ENCODE results near the gene HTR2B.
"Not testable (repeated sequence)": the region's sequence is repeated elsewhere in the genome, so short reads cannot be mapped to it uniquely, and the experiment has no call there.

DNA sequence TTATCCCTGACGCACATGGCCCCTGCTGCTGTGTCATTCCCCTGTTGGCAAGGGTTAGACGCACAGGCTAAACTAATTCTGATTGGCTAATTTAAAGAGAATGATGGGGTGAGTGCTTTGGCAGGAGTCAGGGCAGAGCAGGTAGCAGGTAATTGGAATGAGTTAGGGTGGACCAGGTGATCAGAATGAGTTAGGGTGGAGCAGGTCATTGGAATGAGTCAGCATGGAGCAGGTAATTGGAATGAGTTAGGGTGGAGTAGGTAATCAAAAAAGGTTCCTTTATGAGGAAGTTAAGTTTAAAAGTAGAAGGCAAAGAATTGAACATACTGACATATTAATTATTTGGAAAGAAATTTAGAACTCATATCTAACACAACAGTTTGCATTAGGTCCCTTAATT is 24.5 kb downstream of the HTR2B start:
- TF ChIP-seq, protein P1, sequence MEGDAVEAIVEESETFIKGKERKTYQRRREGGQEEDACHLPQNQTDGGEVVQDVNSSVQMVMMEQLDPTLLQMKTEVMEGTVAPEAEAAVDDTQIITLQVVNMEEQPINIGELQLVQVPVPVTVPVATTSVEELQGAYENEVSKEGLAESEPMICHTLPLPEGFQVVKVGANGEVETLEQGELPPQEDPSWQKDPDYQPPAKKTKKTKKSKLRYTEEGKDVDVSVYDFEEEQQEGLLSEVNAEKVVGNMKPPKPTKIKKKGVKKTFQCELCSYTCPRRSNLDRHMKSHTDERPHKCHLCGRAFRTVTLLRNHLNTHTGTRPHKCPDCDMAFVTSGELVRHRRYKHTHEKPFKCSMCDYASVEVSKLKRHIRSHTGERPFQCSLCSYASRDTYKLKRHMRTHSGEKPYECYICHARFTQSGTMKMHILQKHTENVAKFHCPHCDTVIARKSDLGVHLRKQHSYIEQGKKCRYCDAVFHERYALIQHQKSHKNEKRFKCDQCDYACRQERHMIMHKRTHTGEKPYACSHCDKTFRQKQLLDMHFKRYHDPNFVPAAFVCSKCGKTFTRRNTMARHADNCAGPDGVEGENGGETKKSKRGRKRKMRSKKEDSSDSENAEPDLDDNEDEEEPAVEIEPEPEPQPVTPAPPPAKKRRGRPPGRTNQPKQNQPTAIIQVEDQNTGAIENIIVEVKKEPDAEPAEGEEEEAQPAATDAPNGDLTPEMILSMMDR (IDR thresholded peaks at IDR 0.05 in 4 of 5, conservative IDR thresholded peaks at IDR 0.05 in 1 of 5) = not testable (repeated sequence)
- TF ChIP-seq POLR2A (IDR thresholded peaks at IDR 0.05) = not testable (repeated sequence)

Measured in gastrocnemius medialis (tissue), 4 donors.